ENCODE results near the gene SEZ6.

Gene SEZ6

DNA sequence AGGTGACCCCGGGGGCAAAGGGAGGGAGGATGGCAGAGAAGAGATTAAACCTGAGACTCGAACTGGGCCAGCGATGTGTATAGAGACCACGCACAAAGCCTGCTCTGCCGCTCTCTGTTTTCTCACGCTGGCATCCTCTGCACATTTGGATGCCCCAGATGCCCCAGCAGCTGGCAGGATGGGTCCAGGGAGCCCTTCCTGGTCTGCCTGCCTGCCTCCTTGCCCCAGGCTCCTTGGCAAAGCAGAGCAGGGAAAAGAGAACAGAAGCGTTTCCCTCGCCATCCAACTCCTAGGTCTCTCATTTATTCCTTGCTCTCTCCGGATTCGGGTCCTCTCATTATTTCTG is 31.9 kb upstream of the SEZ6 start:
- H3K27ac ChIP-seq = no peak overlapping the region
- DNase-seq (ENCODE audit: low read depth, low spot score) = no peak

DNA sequence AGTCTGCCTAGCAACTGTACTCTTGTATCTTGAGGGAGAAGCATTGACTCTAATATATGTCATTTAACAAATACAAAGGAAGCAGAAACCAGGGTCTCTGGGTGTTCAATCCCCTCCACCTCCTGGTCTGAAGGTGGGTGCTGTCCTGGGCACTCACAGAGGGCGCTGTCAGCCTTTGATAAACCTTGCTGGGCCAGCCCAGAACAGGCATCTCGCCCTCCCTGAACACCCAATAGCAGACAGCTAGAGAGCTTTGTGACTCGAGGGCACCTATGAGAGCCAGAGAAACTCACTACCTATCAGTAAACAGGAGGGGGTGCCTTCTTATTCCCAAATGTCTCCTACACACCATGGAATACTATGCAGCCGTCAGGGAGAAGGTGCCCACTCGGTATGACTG is 30.8 kb upstream of the SEZ6 start:
- H3K27ac ChIP-seq = no peak overlapping the region
- DNase-seq (ENCODE audit: low read depth, low spot score) = no peak

DNA sequence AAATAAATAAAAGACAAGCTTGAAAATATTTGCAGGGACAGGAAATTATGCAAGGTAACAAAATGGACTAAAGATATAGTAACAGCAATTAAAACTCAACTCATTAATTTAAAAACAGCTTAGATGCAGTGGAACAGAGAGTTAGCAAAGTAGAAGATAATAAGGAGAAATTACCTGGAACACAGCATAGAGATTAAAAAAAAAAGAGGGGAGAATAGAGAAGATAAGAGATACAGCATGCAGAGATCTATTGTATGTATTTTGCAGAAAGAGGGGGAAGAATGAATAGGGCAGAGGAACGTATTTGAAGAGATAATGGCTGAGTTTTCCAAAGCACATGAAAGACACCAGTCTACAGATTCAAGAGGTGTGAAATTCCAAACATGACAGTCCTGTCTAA is 28.7 kb upstream of the SEZ6 start:
- no peak for DNase-seq (ENCODE audit: low read depth, low spot score)
- H3K27ac ChIP-seq = no peak overlapping the region

DNA sequence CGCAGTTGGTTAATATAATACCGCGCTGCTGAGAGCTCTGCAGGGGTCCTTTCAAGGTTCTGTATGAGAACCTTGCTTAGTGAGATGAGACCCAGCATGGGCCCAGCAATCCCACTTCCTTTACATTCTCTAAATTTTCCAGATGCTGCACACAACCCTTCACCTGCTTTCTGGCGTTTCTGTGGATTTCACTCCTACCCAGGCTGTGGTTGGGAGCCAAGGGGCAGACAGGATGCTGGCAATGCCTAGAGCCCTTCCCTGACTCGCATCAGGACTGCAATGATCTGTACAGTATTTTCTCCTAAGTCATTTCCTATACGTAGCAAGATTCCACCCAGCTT is 27.0 kb upstream of the SEZ6 start:
- no peak for DNase-seq (ENCODE audit: low read depth, low spot score)
- no peak overlapping the region for H3K27ac ChIP-seq

DNA sequence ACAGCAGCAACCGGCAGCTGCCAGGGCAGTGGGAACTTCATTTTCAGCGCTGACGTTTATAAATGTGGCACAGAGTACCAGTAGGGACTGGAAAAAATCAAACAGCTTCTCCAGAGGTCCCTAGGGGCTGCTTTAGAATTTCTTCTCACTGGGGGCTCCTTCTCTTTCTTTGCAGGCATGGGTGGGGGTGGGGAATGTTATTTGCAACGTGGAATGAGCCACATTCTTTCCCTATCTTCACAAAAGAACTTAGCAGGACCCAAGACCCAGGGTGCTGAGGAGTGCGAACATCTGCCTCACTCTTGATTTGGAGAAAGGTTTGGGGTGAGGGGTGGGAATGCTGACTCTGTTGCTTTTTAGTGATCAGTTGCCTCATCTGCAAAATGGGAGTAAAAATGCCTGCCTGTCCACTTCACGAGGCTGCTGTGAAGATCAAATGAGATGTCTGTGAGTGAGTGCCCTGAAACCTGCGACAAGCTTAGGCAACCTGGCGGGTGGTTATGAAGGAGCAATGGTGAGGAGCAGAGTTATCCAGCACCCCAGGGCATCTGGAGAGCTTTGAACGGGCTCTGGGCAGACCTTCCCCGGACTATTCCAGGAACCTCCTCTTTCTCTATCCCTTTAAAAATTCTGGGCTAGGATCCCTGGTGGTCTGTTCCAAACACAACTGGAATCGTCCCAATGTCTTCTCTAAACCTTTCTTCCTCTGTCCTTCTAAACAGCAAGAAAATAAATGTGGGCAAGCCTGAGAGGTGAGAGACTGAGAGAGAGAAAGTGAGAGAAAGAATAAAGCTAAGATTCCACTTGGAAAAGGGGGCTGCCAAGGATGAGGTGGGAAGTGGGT is 26.4 kb upstream of the SEZ6 start:
- DNase-seq (ENCODE audit: low read depth, low spot score) = no peak
- H3K27ac ChIP-seq = no peak overlapping the region

DNA sequence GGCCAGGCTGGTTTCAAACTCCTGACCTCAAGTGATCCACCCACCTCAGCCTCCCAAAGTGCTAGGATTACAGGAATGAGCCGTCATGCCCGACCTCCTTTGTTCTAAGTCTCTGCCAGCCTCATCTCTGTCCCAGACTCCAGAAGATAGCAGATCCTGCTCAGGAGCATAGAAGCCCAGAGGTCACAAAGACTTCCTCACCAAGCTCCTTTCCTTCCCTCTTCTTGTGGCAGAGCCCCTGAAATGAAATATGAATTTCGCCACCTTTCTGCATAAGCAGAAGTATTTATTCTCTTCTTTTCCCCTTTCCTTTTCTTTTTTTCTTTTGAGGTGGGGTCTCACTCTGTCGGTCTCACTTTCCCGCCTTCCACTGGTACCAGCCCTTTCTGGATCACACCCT is 25.7 kb upstream of the SEZ6 start:
- DNase-seq (ENCODE audit: low read depth, low spot score) = no peak
- no peak overlapping the region for H3K27ac ChIP-seq

DNA sequence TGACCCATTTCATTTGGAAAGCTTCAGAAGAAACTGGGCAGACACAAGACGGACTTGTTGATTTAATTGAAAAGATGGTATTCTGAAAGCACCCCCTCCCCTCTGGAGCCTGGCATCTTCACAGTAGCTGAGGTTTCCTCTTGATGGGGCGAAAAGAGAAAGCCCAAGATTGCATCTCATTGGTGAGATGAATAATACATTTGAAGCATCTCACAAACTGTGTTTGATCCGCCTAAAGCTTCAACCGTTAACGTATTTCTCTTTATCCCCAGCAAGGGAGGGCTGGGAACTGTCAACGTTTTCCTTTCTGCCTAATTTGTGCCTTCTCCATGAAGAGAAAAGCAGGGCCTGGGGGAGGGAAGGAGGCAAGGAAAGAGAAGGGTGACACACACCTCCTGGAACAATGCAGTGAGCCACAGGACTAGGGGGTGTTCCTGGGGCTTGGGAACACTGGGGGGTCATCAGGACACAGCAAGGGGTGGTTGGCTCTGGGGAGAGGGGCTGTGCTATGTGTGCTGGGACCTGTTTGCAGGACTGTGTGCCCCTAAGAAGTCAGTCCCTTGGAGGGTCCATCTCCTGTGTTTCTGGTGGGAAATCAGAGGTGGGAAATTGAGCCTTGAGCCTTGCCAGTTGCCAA is 18.6 kb upstream of the SEZ6 start:
- no peak for DNase-seq (ENCODE audit: low read depth, low spot score)
- H3K27ac ChIP-seq = no peak overlapping the region

DNA sequence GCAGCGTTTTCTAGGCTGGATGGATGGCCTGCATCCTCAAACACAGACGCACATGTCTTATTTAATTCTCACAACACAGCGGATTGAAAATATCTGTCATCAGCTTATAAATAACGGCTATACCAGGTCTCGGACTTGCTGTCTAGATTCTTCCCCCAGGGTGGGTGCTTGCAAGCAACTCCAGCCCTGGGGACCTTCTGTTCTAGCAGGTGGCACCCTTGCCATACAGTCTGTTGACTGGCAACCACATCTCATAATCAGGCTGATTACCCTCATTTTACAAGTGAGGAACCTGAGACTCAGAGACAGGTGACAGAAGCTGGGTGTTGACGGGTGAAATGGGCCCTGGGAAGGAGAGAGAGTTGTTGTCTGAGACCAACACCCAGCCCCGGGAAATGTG is 16.2 kb upstream of the SEZ6 start:
- H3K27ac ChIP-seq = no peak overlapping the region
- DNase-seq (ENCODE audit: low read depth, low spot score) = no peak

DNA sequence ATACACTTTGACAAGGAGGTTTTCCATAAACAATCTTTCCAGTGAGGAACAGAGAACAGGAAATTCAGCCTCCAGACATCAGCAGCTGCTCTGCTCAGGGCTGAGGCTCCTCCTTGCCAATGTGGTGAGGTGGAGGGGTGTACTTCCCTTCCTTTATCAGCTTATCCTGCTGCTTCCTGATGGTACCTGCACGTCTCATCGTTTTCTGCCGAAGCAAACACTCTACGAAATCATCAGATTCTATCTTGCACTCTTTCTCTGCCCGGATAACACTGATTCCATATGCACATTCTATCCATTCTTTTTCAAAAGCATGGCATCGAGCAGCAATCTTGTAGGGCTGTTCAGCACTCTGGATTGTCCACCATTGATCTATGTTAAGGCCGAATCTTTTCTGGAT is 15.4 kb upstream of the SEZ6 start:
- DNase-seq (ENCODE audit: low read depth, low spot score) = no peak
- no peak overlapping the region for H3K27ac ChIP-seq

DNA sequence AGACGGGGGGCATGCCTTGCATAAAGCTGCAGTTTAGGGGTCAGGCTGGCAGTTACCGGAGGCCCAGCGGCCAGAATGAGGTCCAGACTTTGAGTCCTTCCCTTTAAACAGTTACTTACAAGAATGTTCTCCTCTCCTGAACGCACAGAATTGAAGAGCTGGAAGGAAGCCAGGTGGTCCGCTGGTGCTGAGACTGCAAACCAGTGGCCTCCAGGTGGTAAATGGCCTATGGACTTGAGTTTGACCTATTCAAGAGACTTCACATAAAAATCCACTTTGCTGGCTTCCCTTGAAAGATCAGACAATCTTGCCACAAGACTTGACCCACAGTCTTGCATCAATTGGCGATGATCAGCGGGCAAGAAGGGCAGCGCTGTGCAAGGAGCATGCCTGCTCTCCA is 14.7 kb upstream of the SEZ6 start:
- no peak overlapping the region for H3K27ac ChIP-seq
- no peak for DNase-seq (ENCODE audit: low read depth, low spot score)

DNA sequence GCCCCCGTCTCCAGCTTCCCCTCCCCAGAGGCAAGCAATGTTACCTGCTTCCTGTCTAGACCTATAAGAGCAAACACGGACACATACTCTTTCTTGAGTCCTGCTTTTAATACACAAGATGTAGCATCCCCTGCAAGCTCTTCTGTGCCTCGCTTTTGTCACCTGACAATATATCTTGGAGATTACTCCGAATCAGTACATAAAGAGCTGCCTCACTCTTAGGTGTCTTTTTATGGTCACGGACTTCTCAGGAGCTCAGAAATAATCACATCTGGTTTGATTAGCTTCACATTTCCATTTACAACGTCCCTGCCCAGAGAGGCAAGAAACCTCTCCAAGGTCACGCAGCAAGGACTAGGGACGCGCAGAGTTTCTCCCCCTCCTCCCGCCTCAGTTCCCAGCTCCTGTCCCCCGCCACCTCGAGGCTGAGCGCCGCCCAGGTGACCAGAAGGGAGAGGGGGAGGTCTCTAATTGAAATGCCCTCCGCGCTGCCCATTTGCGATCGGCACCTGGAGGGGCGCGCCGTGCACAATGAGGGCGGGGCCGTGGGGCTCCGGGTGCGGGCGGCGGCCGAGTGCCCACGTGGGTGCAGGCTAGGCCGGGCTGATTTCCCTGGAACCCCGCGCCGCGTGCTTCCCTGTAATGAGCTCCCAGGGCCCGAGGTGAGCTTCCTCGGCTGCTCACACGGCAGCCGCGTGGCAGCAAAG is 13.8 kb upstream of the SEZ6 start:
- no peak for DNase-seq (ENCODE audit: low read depth, low spot score)
- H3K27ac ChIP-seq = no peak overlapping the region

DNA sequence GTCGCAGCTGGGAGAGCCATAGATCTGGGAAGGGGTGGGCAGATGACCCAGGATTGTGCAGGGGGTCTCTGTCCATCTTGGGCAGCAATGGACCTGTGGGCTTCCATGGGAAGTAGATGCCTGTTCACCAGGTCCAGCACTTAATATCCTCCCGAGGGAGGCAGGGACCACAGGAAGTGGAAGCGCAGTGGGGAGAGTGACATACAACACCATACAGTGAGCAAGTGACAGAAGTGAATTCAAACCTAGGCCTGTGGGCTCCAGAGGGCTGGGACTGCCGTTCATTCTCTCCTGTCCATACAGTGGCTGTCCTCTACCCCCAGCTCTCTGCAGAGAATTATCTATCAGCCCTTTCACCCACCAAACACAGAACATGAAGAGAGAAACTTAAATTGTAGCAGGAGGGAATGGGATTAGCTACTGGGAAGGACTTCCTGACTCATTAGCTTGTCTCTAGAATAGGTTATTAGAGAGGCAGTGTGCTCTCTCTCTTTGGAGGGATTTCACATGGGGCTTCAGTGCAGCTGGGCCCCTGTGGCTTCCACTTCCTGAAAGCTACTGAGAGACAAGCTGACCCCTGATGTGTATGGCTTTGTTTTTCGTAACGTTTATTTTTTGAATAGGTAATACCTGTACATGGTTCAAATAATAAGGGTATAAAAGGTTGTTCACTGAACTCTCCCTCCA is 13.1 kb upstream of the SEZ6 start:
- no peak for DNase-seq (ENCODE audit: low read depth, low spot score)
- H3K27ac ChIP-seq = no peak overlapping the region

DNA sequence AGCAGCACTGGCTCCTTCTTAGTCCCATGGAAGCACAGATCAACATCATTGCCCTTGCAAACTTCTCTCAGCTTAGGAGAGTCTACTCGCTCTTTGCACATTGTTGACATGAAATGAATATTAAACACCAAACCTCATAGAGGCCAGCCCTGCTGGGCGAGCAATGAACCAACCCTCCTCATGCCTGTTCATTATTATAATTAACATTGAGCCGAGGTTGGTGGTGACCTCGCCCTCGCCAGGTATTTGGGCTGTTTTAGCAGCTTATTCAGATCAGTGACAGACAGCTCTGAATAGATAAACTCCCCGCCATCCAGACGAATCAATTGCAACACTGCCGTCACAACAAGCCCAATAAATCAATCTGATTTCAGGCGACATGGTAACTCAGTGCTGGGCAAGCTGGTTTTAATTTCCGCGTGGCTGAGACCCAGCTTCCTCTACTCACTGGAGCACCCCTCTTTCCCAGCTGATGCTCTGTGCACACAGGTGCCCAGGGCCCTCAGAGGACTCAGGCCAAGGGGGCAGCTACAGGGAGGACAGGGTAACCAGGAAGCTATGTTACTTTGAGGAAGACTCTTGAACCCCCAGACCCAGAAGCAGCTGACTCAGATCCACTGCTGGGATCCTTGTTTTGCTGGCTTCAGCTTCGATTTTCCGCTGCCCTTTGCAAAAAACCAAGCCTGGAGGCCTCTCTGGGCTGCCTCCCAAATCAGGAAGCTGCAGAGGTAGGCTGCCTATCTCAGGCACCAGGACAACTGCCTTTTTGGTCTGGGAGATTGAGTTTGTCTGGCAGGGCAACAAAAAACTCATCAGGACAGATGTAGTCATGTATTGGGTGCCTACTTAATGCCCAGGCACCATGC is 10.7 kb upstream of the SEZ6 start:
- no peak for DNase-seq (ENCODE audit: low read depth, low spot score)
- no peak overlapping the region for H3K27ac ChIP-seq

DNA sequence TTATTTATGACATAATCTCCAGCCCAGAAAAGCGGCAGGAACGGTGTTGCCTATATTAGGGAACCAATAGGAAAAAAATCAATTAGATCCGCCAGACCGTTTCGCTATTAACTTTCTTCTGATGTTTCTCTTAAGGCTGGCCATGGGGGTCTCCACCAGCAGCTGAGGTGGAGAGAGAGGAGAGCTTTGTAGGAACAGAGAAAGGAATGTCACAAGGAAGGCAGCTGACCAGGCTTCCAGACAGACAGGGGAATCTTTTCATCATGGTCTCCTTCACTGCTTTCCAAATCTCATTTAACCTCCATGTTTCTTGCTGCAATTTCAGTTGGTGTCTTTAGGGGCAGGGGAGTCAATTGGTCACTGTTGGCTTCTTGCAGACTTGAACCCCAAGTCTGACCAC is 8.9 kb upstream of the SEZ6 start:
- no peak for DNase-seq (ENCODE audit: low read depth, low spot score)
- H3K27ac ChIP-seq = no peak overlapping the region

DNA sequence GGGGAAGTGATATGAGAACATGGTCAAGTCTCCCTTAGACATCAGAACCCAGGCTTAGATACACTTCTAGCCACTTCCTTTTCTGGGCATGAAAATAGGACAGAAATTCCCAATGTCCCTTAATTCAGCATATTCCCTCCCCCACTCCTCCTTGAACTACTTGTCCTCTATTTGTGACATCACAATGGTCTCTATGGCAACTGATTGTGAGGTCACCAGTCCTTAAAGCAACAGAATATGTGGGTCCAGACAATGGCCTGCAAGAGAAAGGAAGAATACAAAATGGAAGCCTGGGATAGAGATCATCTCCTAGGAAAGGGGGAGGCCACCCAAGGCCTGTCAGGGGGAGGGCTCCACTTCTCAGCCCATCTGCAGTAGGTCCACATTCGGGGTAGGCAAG is 6.7 kb upstream of the SEZ6 start:
- no peak for DNase-seq (ENCODE audit: low read depth, low spot score)
- H3K27ac ChIP-seq = no peak overlapping the region

DNA sequence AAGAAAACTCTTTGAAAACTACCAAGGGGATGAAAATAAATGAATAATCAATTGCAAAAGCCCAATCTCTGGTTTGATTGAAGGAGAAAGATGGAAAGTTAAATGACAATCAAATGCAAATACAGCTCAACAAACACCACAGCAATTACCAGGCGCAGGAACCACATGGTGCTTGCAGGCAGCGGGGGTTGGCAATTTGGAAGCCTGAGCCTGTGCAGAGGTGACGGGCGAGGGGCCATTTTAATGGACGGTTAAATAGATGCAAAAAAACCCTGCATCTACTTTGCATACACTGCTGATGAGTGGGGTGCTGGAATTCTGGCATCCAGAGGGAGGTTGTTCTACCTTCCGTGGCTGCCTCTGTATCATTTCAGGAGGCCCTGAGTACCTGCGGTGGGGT is 4.8 kb upstream of the SEZ6 start:
- DNase-seq (ENCODE audit: low read depth, low spot score) = no peak

DNA sequence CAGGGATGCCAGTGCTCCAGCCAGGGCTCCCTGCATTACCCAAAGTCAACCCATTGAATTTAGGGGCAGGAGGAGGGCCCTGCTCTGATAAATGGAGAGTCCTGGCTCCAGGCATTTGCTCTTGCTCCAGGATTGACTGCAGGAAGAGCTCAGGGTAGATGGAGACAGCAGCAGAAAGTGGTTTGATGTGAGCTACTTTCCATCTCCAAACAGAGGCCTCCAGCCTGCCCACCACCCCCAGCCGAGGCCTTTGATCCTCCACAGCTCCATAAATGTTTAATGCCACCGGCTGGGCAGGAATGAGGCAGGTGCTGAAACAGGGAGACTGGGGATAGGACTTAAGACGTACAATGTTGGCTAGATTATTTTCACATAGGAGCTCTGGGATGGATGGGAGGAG is 4.3 kb upstream of the SEZ6 start:
- no peak for DNase-seq (ENCODE audit: low read depth, low spot score)
- no peak overlapping the region for H3K27ac ChIP-seq

More for the DNA sequence above, 4.8 kb upstream of the SEZ6 start:
- no peak overlapping the region for H3K27ac ChIP-seq

DNA sequence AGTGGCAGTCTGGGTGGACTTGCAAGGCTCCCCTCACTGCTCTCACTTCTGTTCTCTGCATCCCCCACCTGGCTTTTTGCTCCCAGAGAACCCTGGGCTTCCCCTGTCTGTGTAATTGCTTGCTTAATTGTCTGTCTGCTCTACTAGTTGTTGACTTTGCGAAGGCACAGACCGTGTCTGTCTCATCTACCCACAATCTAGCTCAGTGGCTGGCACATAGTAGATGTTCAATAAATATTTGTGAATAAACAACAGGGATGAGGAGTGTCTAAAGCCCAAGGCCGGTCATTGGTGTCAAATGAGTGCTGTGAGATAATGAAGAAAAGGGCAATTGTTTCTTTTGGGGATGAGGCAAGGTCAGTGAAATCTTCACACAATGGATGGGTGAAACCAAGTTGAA is 2.8 kb upstream of the SEZ6 start:
- no peak for DNase-seq (ENCODE audit: low read depth, low spot score)
- H3K27ac ChIP-seq = no peak overlapping the region

DNA sequence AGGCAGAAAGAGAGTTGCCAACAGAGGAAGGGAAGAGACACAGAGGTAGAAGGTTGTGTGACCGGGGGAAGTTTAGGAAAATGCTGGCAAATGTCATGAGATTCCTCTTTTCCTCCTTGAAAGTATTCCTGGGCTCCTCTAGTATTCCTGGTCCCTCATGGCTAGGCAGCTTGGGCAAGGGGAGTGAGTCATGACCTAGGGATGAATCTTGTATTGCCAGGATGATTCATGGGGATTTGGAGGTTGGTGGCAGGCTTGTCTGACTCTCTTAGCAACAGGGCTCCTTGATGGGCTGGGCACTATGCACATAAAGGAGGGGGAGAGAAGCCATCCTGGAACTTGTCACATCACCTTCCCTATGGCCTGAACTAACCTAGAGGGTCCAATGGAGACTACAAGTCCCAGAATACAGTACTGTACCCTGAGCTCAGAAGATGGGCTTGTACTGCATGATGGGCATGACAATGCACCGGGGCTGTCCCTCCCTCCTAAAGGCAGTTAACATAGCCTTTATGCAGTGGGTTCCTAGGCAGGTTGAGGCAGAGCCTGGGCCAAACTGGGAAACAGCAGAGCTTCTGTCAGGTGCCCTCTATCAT is 2.1 kb upstream of the SEZ6 start:
- DNase-seq (ENCODE audit: low read depth, low spot score) = peak; percentile 53
- no peak overlapping the region for H3K27ac ChIP-seq

DNA sequence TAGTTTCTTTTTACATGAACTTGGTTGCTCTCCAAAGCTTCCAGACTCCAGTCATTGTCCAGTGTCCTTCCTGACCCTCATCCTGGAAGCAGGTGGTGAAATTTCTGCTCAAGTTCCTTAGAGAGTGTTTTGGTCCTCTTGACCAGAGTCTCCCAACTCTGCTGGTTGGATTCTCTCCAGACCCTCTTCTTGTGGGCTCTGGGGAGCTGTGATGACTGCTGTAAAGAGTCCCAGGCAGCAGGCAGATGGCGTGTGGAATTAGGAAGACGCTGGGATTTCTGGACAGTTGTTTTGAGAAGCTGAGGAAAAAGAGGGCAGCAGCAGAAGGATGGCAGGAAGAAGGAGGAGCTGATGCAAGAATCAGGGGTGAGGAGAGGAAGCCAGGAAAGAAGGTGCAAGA is 1.6 kb upstream of the SEZ6 start:
- DNase-seq (ENCODE audit: low read depth, low spot score) = no peak
- H3K27ac ChIP-seq = no peak overlapping the region
